ENCODE results near the gene UROC1.

The UROC1 gene

DNA sequence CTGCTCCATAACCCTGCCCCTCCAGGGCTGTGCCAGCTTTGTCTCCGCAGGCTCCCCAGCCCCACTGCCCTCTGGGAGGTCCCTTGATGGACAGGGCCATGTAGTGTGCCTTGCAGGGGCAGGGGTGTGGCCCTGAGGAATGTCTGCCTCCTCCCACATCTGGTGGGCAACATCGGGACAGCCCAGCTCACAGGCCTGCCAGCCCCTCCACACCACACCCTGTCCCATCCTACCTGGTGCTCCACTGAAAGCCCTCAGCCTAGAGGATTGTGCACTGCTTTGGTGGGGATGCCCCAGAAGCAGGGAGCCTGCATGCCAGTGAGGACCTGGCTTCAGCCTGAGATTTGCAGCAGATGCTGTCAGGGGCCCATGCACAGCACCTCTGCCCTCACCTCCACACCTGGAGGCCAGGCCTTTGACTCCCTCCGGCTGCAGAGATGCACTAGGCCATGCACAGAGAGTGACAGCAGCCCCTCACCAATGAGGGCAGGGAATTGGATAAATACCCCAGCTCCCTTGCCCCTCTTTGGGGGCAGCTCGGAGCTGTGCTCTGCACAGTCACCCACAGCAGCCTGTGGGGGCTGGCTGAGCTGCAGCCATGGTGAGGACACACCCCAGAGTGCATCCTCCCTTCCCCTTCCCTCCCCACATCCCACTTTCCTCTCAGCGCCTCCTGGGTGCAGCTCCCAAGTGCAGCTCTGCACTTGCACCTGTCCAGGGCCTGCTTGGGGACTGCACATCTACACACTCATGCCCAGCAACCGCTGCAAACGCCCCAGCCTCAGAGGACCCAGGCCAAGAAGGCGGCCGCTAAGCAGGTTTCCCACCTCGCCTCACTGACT lies 38.4 kb upstream of the UROC1 start:
- no peaks in the 10 kb centered on the region for H3K27me3 ChIP-seq (replicated peaks; ENCODE audit: insufficient read depth, low read length)
- H3K79me2 ChIP-seq (ENCODE audit: low read length), result no peaks in the 10 kb centered on the region
- no peak overlapping the region for H2AFZ ChIP-seq (ENCODE audit: low read length)
- H3K36me3 ChIP-seq (replicated peaks; ENCODE audit: insufficient read depth, low read length), result no peaks in the 10 kb centered on the region
- no peaks in the 10 kb centered on the region for H3K9me3 ChIP-seq (replicated peaks; ENCODE audit: insufficient read depth, low read length)
- H3K4me3 ChIP-seq (ENCODE audit: low read length), result no peak overlapping the region
- H3F3A ChIP-seq (ENCODE audit: insufficient read depth, low read length), result no peaks in the 10 kb centered on the region
- TF ChIP-seq, protein P1, sequence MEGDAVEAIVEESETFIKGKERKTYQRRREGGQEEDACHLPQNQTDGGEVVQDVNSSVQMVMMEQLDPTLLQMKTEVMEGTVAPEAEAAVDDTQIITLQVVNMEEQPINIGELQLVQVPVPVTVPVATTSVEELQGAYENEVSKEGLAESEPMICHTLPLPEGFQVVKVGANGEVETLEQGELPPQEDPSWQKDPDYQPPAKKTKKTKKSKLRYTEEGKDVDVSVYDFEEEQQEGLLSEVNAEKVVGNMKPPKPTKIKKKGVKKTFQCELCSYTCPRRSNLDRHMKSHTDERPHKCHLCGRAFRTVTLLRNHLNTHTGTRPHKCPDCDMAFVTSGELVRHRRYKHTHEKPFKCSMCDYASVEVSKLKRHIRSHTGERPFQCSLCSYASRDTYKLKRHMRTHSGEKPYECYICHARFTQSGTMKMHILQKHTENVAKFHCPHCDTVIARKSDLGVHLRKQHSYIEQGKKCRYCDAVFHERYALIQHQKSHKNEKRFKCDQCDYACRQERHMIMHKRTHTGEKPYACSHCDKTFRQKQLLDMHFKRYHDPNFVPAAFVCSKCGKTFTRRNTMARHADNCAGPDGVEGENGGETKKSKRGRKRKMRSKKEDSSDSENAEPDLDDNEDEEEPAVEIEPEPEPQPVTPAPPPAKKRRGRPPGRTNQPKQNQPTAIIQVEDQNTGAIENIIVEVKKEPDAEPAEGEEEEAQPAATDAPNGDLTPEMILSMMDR (IDR thresholded peaks at IDR 0.05; ENCODE audit: low read length), result no peak
- TF ChIP-seq EZH2phosphoT487 (IDR thresholded peaks at IDR 0.05; ENCODE audit: low read length), result no peak
- no peaks in the 10 kb centered on the region for H3K4me1 ChIP-seq (ENCODE audit: low read length)
- no peak overlapping the region for H3K27ac ChIP-seq (ENCODE audit: low read length)
- H3K9ac ChIP-seq (ENCODE audit: low read length), result no peak overlapping the region
- H4K20me1 ChIP-seq (ENCODE audit: insufficient read depth, low read length), result no peaks in the 10 kb centered on the region
- H3K9me2 ChIP-seq (replicated peaks; ENCODE audit: insufficient read depth, low read length), result no peaks in the 10 kb centered on the region
- DNase-seq, result no peak
- H3K4me2 ChIP-seq (ENCODE audit: low read depth, low read length), result no peak overlapping the region

DNA sequence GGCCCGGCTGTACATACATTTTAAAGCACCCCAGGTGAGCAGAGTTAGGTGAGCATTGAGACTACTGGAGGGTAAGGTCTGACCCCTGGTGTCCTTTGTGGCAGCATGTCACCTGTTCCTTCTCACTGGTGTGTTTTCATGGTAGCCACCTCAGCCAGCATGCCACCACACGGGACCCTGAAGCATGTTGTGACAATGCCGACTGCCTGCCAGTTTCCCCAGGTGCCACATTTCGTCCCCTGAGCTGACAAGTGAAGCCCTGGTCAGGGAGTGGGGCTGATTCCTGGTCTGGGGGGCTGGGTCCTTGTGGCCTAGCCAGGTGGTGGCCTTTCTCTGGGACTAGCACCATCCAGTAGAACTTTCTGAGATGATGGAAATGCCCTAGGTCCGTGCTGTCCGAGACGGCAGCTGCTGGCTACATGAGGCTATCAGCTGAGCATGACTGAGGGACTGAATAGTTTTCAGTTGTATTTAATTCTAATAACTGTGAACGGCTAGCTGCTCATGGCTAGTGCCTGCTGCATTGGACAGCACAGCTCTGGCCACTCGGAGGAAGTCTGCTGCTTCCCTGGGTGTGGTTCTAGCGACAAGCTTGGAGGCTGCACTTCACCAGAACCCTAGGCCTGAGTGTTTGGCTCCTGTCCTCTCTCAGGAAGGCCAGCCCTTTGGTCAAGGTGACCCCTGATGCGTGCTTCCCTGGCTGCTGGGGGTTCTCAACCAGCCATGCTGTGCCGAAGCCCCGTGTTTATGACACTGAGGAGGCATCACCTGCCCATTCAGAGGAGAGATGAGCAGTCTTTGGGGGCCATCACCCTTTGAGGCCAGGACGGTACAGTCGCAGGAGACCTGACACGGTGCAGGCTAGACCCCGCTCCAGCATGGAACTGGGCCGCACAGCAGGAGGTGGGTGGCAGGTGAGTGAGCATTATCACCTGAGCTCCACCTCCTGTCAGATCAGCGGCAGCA lies 37.3 kb upstream of the UROC1 start:
- no peaks in the 10 kb centered on the region for H3K4me1 ChIP-seq (ENCODE audit: low read length)
- no peaks in the 10 kb centered on the region for H3K79me2 ChIP-seq (ENCODE audit: low read length)
- H3K27me3 ChIP-seq (replicated peaks; ENCODE audit: insufficient read depth, low read length), result no peaks in the 10 kb centered on the region; the same call in 1 of the 2 replicates
- H3K9me2 ChIP-seq (replicated peaks; ENCODE audit: insufficient read depth, low read length), result no peaks in the 10 kb centered on the region
- no peak overlapping the region for H3K27ac ChIP-seq (ENCODE audit: low read length)
- H3K36me3 ChIP-seq (replicated peaks; ENCODE audit: insufficient read depth, low read length), result no peaks in the 10 kb centered on the region
- TF ChIP-seq, protein P1 (IDR thresholded peaks at IDR 0.05; ENCODE audit: low read length), result no peak
- TF ChIP-seq EZH2phosphoT487 (IDR thresholded peaks at IDR 0.05; ENCODE audit: low read length) (no peak), EZH2 (optimal IDR thresholded peaks at IDR 0.05; ENCODE audit: low read depth, low read length) (no peak)
- H2AFZ ChIP-seq (ENCODE audit: low read length), result no peak overlapping the region
- H3K4me3 ChIP-seq (ENCODE audit: low read length), result no peak overlapping the region
- no peak overlapping the region for H3K4me2 ChIP-seq (ENCODE audit: low read depth, low read length)
- no peak overlapping the region for H3K9ac ChIP-seq (ENCODE audit: low read length)
- no peaks in the 10 kb centered on the region for H4K20me1 ChIP-seq (ENCODE audit: insufficient read depth, low read length)
- H3F3A ChIP-seq (ENCODE audit: insufficient read depth, low read length), result no peaks in the 10 kb centered on the region
- no peak for DNase-seq
- H3K9me3 ChIP-seq (replicated peaks; ENCODE audit: insufficient read depth, low read length), result no peaks in the 10 kb centered on the region

DNA sequence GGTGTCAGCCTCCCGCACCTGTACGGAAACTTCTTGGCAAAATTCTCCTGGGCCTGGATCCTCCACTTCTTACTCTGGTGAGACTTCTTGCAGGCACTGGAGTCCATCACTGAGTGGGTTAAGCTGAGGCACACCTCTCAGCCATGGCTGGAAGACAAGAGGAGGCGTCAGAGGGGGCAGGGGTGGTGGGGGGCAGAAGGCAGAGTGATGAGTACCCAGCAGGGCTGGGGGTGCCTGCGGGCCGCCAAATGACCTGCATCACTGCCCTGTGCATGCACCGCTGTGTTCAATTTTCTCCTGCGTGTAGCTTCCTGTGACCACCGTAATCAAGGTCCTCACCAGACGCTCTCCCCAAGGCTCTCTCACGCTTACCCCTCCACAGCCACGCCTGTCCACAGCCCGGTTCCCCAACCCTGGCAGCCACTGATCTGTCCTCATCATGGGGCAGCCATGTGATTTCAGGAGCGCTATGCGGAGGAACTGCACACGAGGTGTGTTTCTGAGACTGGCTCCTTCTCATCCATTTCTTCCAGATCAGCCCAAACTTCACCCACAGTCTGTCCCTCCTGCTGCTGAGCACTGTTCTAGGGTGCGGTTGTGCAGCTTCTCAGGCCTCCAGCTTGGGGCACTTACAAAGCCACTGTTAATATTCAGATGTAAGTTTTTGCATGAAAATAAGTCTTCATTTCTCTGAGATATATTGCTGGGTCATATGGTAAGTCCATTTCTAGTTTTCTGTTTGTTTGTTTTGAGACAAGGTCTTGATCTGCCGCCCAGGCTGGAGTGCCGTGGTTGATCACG lies 35.9 kb upstream of the UROC1 start:
- no peak for DNase-seq
- Histone ChIP-seq H3K4me3 (ENCODE audit: low read length) (no peak overlapping the region), H4K20me1 (ENCODE audit: insufficient read depth, low read length) (no peaks in the 10 kb centered on the region), H3K9me2 (replicated peaks; ENCODE audit: insufficient read depth, low read length) (no peaks in the 10 kb centered on the region), H3K4me1 (ENCODE audit: low read length) (no peaks in the 10 kb centered on the region), H3F3A (ENCODE audit: insufficient read depth, low read length) (no peaks in the 10 kb centered on the region), H3K36me3 (replicated peaks; ENCODE audit: insufficient read depth, low read length) (no peaks in the 10 kb centered on the region), H3K79me2 (ENCODE audit: low read length) (no peaks in the 10 kb centered on the region), H3K27ac (ENCODE audit: low read length) (no peak overlapping the region), H3K9me3 (replicated peaks; ENCODE audit: insufficient read depth, low read length) (no peaks in the 10 kb centered on the region), H3K27me3 (replicated peaks; ENCODE audit: insufficient read depth, low read length) (no peaks in the 10 kb centered on the region; the same call in 1 of the 2 replicates), H2AFZ (ENCODE audit: low read length) (no peak overlapping the region), H3K9ac (ENCODE audit: low read length) (no peak overlapping the region), H3K4me2 (ENCODE audit: low read depth, low read length) (no peak overlapping the region)
- TF ChIP-seq EZH2 (optimal IDR thresholded peaks at IDR 0.05; ENCODE audit: low read depth, low read length), result no peak
- TF ChIP-seq, protein P1 (IDR thresholded peaks at IDR 0.05; ENCODE audit: low read length), result no peak
- no peak for TF ChIP-seq EZH2phosphoT487 (IDR thresholded peaks at IDR 0.05; ENCODE audit: low read length)
